HG03280 (cell line): Measurements from ENCODE around the gene MAPK7.

Source experiments
- ATAC-seq: cut with Tn5 transposase; IDR thresholded peaks from one replicate; pipeline ENCODE4 v1.9.1; 2021; ENCODE audit warnings: mild to moderate bottlenecking, moderate library complexity; ENCODE audit not compliant: unreplicated experiment

MAPK7 gene

DNA sequence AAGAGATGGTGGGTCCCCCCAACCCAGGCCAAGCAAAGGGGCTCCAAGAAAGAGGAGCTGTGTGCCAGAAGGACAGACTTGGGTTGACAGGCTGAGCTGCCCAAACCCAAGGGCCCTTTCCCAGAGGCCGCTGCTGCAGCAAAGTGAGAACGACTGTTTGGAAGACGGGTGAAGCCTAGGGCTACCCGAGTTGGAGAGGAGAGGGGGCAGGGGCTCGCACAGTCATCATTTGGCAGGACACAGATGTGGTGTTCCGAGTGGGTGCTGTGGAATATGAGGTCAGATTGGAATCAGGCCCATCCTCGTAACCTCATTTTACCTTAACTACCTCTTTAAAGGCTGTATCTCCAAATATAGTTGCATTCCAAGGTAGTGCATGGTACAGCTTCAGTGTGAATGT, 14.0 kb downstream of the MAPK7 start:
- no peak for ATAC-seq

DNA sequence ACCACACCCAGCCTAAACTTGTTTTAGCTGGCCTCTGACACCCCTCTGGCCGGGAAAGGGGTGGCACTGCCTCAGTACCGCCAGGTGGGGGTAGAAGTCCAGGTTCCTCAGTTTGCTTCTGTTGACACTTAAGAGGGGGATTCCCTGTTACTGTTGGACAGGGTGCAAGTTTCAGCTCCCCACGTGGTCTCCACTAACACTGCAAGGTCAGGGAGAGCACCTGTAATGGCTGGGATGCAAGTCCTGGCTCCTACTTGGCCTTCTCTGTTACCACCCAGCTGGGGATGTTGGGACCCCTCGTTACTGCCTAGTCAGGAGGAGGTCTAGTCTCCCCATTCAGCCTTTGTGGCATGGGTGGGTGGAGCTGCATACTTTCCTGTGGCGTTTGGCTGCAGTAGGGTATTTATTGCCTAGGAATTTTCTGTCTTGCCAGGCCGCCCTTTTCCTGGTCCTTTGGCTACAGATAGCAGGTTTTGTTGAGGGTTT, 19.3 kb downstream of the MAPK7 start:
- ATAC-seq = no peak

- ATAC-seq = no peak
Observed at GRCh38 chr17:19398301-19399181, 20.2 kb downstream of the MAPK7 start.

GRCh38 chr17:19399750-19400450, 21.6 kb downstream of the MAPK7 start:
- no peak for ATAC-seq

DNA sequence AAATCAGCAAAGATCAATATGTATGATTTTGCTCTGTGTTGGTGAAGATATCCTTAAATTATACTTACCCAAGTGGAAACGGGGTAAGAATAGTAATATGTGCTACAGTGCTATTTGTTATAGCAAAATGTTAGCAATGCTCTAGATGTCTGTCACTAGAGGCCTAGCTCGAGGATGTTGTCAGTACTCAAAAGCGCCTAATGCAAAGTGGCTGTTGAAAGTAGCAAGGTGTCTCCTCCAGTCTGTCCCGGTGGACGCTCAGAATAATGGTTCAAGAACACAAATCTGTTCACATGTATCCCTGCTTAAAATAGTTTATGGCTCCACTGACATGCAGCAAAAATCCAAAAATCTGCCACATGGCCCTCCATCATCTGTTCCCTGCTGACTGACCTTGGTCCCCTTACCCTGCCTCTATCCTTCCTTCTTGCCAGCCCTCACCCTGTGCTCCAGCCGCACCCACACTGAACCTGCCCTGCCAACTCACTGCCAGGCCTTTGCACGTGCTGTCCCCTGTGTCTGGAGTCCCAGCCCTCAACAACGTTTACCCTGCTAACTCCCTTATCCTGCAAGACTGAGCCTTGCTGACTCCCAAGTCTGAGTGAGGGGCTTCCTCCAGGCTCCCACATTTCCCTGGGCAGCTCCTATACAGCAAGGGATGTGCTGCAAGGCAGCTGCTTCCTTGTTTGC, 23.2 kb downstream of the MAPK7 start:
- ATAC-seq = no peak

GRCh38 chr17:19402171-19402570, 23.9 kb downstream of the MAPK7 start:
- ATAC-seq = no peak

GRCh38 chr17:19403021-19403420, 24.7 kb downstream of the MAPK7 start:
- no peak for ATAC-seq

GRCh38 chr17:19404264-19404663, 26.0 kb downstream of the MAPK7 start:
- ATAC-seq = no peak

DNA sequence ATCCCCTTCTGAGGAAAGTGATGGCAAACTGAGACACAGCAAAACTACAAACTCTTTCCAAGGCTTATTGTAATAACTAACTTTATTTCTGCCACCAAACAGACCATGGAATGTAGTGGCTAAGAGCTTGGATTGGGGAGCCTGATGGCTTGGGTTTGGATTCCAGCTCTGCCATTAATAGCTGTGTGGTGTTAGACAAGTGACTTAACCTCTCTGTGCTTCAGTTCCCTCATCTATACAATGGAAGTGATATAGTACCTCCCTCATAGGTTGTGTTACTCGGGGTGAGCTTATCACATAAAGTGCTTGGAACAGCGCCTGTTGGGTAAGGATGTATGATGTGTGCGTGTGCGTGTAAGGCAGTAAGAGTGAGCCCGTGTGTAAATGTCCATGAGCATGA, 26.8 kb downstream of the MAPK7 start:
- ATAC-seq = no peak

DNA sequence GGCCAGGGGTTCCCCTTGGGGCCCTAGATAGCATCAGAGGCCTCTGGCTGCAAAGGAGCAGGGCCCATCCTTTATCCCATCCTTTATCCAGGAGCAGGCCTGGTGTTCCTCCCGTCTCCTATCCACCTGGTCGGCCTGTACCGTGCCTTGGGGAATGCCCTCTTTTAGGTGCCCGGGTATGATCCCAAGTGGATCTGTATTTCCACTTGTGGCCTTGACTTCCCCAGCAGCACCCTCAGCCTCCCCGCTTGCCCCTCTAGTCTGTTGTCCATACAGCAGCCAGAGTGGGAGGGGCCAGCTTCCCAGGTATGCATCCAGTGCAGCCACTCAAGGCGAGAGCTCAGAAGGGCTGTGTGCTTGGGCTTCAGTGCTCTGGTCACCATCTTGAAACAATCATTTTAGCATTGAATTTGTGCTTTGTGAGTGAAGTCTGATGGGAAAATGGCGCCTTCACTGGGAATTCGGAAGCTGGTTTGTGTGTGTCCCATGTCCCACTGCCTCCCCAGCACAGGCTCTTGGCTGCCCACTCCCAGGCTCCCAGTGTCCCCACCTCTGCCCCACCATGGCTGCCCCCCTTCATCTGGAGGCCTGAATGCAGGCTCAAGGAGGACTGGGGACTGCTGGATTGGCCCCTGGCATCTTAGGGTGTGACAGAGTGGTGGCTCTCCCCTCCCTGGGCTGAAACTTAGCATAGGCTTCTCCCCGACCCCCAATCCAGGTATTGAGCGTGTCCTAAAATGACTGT, 29.5 kb downstream of the MAPK7 start:
- ATAC-seq = no peak

DNA sequence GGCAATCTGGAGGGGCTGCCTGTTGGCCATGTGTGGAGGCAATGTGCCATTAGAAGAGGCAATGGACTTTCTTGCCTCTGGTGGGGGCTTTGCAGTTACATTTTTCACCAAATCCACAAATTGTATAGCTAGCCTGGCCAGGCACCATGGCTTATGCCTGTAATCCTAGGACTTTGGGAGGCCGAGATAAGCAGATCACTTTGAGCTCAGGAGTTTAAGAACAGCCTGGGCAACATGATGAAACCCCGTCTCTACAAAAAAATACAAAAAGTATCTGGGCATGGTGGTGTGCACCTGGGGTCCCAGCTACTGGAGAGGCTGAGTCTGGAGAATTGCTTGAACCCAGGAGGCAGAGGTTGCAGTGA, 30.0 kb downstream of the MAPK7 start:
- ATAC-seq = no peak

- no peak for ATAC-seq
Observed at GRCh38 chr17:19409066-19409465, 30.8 kb downstream of the MAPK7 start.

GRCh38 chr17:19409509-19409908, 31.2 kb downstream of the MAPK7 start:
- ATAC-seq = no peak

- ATAC-seq = no peak
Observed at GRCh38 chr17:19410091-19410490, 31.8 kb downstream of the MAPK7 start.

- ATAC-seq = no peak
Observed at GRCh38 chr17:19410875-19411620, 32.8 kb downstream of the MAPK7 start, which contains the start of gene RNF112. RNF112 (plus strand) TSS chr17:19411232; CDS start chr17:19411409, 177 bp downstream.

DNA sequence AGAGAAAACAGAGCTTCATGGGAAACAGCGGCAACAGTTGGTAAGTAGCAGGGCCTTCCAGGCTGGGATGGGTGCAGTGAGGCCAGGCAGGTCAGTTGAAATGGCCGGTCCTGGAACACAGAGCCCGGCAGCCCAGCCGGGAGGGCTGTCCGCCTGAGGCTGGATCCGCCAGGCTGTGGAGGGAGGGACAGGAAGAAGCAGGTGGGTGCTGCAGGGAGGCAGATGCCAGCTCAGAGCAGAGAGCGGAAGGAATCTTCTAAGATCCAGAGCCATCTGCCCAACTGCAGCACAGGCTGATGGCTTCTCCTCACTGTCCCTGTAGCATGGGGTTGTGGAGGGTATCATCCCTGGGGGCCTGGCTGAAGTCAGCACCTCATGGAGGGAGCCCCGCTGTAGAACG, 33.3 kb downstream of the MAPK7 start:
- no peak for ATAC-seq

DNA sequence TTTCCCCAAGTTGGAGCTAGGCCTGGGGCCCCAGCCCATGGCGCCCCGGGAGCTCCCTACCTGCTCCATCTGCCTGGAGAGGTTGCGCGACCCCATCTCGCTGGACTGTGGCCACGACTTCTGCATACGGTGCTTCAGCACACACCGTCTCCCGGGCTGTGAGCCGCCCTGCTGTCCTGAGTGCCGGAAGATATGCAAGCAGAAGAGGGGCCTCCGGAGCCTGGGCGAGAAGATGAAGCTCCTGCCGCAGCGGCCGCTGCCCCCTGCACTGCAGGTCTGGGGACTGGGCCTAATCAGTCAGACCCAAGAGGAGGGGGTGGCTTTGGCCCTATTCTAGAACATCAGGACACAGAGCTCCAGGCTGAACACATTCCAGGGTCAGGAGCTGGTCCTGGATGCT, 34.2 kb downstream of the MAPK7 start:
- ATAC-seq = no peak

- ATAC-seq = no peak
Observed at GRCh38 chr17:19412984-19413383, 34.7 kb downstream of the MAPK7 start.

DNA sequence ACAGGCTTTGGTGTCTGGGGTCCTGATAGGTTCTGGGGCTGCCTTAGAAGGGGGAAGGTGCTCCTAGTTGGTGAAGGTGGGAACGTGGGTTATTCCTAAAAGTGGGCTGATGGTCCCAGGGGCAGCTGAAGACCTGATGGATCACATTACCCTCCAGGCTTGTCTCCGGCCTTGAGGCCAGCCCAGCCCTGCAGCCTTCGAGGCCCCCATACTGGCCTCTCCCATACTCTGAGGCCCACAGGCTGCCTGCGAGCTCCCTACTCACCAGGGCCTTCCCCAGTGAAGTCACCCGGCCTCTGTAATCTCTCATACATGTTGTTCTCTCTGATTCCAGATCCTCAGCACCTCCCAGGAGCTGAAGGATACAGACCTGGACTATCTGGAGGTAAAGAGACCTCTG, 35.5 kb downstream of the MAPK7 start:
- ATAC-seq = no peak
